SHP77 treated with DMSO at 0.1 percent for 48 hours (cell line): Measurements from ENCODE around the gene ROCK1.
"Not testable (repeated sequence)": the region's sequence is repeated elsewhere in the genome, so short reads cannot be mapped to it uniquely, and the experiment has no call there.

Experiments
- DNase-seq: peaks from one replicate; lab custom pipeline; 2025; lab: John Stamatoyannopoulos, UW

The ROCK1 gene

DNA sequence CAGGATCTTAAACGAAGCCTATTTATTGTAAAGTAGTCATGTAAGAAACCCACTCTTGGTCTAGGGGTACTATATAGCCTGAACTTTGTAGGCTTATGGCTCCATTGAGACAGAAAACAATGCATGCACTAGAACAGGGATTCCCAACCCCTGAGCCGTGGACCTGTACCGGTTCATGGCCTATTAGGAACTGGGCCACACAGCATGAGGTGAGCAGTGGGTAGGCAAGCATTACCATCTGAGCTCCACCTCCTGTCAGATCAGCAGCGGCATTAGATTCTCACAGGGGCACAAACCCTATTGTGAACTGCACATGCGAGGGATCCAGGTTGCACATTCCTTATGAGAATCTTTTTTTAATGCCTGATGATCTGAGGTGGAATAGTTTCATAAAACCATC, 59.2 kb downstream of the ROCK1 start:
- DNase-seq: no peak

DNA sequence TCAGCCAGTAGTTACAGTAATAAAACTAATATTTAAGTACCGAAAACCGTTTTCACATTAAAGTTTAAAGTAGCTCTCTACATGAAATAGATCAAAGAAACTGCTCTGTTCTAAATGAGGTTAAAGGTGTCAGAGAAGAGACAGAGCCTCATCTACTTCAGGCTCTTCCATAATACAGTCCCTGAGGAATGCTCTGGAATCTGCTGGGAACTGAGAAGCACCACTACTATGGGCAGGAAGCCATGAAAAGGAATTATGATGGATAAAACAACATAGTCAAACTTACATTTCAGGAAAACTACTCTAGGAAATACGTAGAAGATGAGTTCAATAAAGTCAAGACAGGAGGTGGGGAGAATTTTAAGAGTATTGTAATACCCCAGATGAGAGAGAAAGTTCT, 60.0 kb downstream of the ROCK1 start:
- DNase-seq: no peak

- DNase-seq: no peak
Observed at GRCh38 chr18:21049306-21049705, 62.3 kb downstream of the ROCK1 start.

- no peak for DNase-seq
Observed at GRCh38 chr18:21047126-21047525, 64.5 kb downstream of the ROCK1 start.

GRCh38 chr18:21040466-21040865, 71.1 kb downstream of the ROCK1 start:
- DNase-seq: no peak

- DNase-seq: no peak
Observed at GRCh38 chr18:21038201-21038600, 73.4 kb downstream of the ROCK1 start.

GRCh38 chr18:21031845-21032244, 79.8 kb downstream of the ROCK1 start:
- no peak for DNase-seq

DNA sequence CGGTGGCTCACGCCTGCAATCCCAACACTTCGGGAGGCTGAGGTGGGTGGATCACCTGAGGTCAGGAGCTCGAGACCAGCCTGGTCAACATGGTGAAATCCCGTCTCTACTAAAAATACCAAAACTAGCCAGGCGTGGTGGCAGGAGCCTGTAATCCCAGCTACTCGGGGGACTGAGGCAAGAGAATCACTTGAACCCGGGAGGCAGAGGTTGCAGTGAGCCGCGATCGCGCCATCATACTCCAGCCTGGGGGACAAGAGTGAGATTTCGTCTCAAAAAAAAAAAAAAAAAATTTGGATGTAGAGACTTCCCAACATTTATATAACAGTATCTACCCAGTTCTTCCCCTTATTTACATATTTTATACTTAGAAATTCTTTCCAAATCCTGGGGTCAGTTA, 93.4 kb downstream of the ROCK1 start:
- not testable (repeated sequence) for DNase-seq

DNA sequence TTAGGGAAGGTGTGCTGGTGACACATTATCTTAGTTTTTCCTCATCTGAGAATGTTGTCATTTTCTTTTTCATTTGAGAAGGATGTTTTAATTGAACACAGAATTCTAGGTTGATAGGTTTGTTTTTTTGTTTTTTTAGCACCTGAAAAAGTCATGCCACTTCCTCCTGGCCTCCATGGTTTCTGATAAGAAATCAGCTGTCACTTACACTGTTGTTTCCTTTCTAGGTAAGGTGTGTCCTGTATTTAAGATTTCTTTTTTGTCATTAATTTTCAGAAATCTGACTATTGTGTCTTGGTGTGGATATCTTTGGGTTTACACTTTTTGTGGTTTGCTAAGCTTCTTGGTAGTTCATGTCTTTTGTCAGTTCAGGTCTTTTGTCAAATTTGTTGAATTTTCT, 99.3 kb downstream of the ROCK1 start:
- DNase-seq: no peak

DNA sequence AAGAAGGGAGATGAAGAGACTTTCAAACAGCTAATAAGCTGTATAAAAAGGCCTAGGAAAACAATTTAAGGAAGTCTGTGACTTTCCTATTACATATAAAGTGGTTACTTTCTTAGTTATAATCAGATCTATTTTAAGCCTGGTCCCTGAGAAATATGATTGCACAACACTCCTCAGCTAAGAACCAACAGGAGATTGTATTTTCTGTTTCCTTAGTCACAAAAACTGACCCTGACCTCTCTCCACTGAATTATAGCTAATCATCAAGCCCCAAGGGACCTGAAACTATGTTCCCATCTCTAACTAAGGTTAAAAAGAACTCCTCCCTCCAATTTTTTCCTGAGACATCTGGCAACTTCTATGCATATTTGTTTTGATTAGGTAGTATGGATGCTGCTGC, 106.9 kb downstream of the ROCK1 start:
- DNase-seq: no peak

DNA sequence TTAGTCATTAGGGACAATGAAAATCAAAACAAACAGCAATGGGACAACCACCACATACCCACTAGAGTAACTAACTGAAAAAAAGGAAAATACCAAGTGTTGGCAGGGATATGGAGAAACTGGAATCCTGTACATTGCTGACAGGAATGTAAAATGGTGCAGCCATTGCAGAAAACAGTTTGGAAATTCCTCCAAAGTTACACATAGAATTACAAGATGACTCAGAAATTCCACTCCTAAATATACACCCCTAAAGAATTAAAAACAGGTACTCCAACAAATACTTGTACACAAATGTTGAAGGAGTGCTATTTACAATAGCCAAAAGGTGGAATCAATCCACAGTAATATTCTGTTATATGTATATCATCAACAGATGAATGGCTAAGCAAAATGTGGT, 110.9 kb downstream of the ROCK1 start:
- DNase-seq: no peak

DNA sequence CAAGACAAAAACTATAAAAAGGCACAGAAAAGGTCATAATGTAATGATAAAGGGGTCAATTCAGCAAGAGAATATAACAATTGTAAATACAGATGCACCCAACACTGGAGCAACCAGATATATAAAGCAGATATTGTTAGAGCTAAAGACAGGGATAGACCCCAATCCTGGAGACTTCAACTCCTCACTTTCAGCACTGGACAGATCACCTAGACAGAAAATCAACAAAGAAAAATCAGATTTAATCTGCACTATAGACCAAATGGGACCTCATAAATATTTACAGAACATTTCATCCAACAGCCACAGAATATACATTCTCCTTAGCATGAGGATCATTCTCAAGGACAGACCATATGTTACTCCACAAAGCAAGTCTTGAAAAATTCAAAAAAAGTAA, 114.2 kb downstream of the ROCK1 start:
- DNase-seq: no peak

GRCh38 chr18:20996418-20996817, 115.2 kb downstream of the ROCK1 start:
- no peak for DNase-seq

DNA sequence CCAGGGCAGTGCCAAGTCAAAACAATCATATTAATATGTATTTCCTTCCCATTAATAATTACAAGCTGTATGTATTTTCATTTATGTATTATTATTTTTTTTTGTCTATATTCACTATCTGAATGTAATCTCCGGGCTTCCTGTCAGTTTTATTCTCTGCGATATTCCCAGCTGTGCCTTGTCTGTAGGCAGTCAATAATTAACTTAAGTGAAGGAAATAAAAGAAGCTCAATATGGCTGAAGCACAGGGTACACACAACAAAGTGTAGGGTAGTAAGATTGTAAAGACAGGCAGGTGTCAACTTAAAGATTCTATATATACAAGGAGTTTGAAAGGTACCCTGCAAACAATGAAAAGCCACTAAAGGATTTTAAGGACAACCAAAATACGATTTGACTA, 122.9 kb downstream of the ROCK1 start:
- DNase-seq: no peak

DNA sequence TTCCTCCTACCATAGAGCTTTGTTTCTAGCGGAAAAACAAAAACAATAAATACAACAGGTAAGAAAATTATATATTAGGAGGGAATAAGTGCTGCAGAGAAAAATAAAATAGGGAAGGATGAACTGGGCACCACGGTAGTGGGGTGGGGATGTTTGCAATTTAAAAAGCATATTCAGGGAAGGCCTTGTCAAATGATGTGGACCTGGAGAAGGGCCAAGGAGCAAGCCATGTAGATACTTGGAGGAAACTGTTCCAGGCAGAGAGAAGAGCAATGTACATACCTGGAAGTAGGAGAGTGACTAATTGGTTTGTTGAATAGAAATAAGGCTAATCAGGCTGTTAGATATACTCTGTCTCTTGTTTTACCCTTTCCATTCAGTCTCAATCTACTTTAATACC, 136.5 kb downstream of the ROCK1 start:
- DNase-seq: no peak

DNA sequence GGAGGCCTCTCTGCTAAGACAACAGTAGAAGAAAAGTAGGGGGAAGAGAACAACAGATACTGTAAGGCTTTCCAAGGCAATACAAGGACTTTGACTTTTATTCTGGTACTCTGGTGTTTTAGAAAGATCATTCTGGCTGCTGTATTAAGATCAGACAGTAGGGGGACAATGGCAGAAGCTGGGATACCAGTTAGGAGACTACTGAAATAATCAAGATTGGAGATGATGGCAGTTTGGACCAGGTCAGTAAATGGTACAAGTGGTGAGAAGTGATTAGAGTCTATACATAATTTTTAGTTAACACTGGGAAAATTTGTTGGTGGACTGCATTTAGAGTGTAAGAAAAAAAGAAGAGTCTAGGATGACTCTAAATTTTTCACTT, 139.7 kb downstream of the ROCK1 start:
- no peak for DNase-seq

- DNase-seq: no peak
Observed at GRCh38 chr18:20966795-20967194, 144.8 kb downstream of the ROCK1 start.

GRCh38 chr18:20963027-20963426, 148.6 kb downstream of the ROCK1 start:
- DNase-seq: no peak

DNA sequence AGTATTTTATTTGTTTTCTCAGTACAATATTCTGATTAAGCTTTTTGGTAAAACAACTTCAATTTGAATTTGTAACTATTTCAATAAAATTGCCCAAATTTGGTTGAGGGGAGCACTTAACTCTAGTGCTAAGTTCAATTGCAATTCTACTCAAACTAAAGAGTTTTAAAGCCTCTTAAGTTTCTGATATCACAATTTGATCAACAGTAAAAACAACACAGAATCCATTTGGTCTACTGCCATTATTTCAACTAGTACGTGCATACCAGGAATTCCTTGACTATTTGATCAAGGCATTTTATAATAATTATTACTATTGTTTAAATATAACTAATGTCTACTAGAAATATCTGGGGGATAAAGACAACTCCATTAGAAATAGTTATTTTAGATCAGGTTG, 150.9 kb downstream of the ROCK1 start:
- DNase-seq: no peak

- not testable (repeated sequence) for DNase-seq
Observed at GRCh38 chr18:20950827-20951226, 160.8 kb downstream of the ROCK1 start.
